ENCODE results near the gene ACTN3.

ACTN3 gene

GRCh38 chr11:66555416-66555815 lies 8.7 kb downstream of the ACTN3 start:
- Histone ChIP-seq H3K27ac (replicated peaks) (no peak overlapping the region), H3K4me3 (replicated peaks; ENCODE audit: insufficient read depth, low read length) (no peak overlapping the region), H3K27me3 (ENCODE audit: insufficient read depth, poor library complexity, severe bottlenecking) (no peaks in the 10 kb centered on the region)
- DNase-seq (ENCODE audit: low read depth in 1 of 2, low spot score in 1 of 2): no peak
- no peak for TF ChIP-seq GABPA (IDR thresholded peaks at IDR 0.05; ENCODE audit: low read depth)
- no peak for TF ChIP-seq POLR2AphosphoS5 (IDR thresholded peaks at IDR 0.05; ENCODE audit: low read depth)
- TF ChIP-seq REST (IDR thresholded peaks at IDR 0.05; ENCODE audit: insufficient replicate concordance, low read depth): no peak
- TF ChIP-seq SPI1 (IDR thresholded peaks at IDR 0.05; ENCODE audit: borderline replicate concordance, low read depth): no peak
- TF ChIP-seq CTCF (IDR thresholded peaks at IDR 0.05; ENCODE audit: insufficient read depth, low read length): no peak

GRCh38 chr11:66556086-66556485 lies 9.4 kb downstream of the ACTN3 start:
- Histone ChIP-seq H3K27ac (replicated peaks) (no peak overlapping the region), H3K4me3 (replicated peaks; ENCODE audit: insufficient read depth, low read length) (no peak overlapping the region), H3K27me3 (ENCODE audit: insufficient read depth, poor library complexity, severe bottlenecking) (no peaks in the 10 kb centered on the region)
- TF ChIP-seq CTCF (IDR thresholded peaks at IDR 0.05; ENCODE audit: insufficient read depth, low read length): no peak
- TF ChIP-seq GABPA (IDR thresholded peaks at IDR 0.05; ENCODE audit: low read depth): no peak
- no peak for TF ChIP-seq POLR2AphosphoS5 (IDR thresholded peaks at IDR 0.05; ENCODE audit: low read depth)
- TF ChIP-seq REST (IDR thresholded peaks at IDR 0.05; ENCODE audit: insufficient replicate concordance, low read depth): no peak
- no peak for TF ChIP-seq SPI1 (IDR thresholded peaks at IDR 0.05; ENCODE audit: borderline replicate concordance, low read depth)
- DNase-seq (ENCODE audit: low read depth in 1 of 2, low spot score in 1 of 2): no peak

GRCh38 chr11:66557733-66558326 lies 11.1 kb downstream of the ACTN3 start:
- no peak for TF ChIP-seq CTCF (IDR thresholded peaks at IDR 0.05; ENCODE audit: insufficient read depth, low read length)
- TF ChIP-seq POLR2AphosphoS5 (IDR thresholded peaks at IDR 0.05; ENCODE audit: low read depth): no peak
- TF ChIP-seq REST (IDR thresholded peaks at IDR 0.05; ENCODE audit: insufficient replicate concordance, low read depth): no peak
- TF ChIP-seq GABPA (IDR thresholded peaks at IDR 0.05; ENCODE audit: low read depth): no peak
- no peak for TF ChIP-seq SPI1 (IDR thresholded peaks at IDR 0.05; ENCODE audit: borderline replicate concordance, low read depth)

More at GRCh38 chr11:66557733-66558326, 11.1 kb downstream of the ACTN3 start:
- H3K27me3 ChIP-seq (ENCODE audit: insufficient read depth, poor library complexity, severe bottlenecking): no peaks in the 10 kb centered on the region
- no peak for DNase-seq (ENCODE audit: low read depth in 1 of 2, low spot score in 1 of 2)
- no peak overlapping the region for H3K27ac ChIP-seq (replicated peaks)
- H3K4me3 ChIP-seq (replicated peaks; ENCODE audit: insufficient read depth, low read length): no peak overlapping the region
